Hematopoietic multipotent progenitor cell (in vitro differentiated cells): ENCODE results near the gene HEXIM1. TPM values are rescaled to one million over a fixed set of nuclear protein-coding genes. Genes with fewer than 3 reads are reported as not detected.

Experiments used
- DNase-seq, 3 donors: peaks; one replicate each; pipeline ENCODE4 v3.0.0-alpha.2; 2011 to 2015; ENCODE audit warnings: low read depth in 2 of 3, low spot score in 2 of 3
- total RNA-seq: library from RNA; depleted of rRNA; stranded (reverse); fragments of >200 nt; gene quantifications from one replicate; pipeline ENCODE4 v1.2.3, GENCODE V29; 2012

The HEXIM1 gene
- total RNA-seq, 1 donor: 10.2 TPM

DNA sequence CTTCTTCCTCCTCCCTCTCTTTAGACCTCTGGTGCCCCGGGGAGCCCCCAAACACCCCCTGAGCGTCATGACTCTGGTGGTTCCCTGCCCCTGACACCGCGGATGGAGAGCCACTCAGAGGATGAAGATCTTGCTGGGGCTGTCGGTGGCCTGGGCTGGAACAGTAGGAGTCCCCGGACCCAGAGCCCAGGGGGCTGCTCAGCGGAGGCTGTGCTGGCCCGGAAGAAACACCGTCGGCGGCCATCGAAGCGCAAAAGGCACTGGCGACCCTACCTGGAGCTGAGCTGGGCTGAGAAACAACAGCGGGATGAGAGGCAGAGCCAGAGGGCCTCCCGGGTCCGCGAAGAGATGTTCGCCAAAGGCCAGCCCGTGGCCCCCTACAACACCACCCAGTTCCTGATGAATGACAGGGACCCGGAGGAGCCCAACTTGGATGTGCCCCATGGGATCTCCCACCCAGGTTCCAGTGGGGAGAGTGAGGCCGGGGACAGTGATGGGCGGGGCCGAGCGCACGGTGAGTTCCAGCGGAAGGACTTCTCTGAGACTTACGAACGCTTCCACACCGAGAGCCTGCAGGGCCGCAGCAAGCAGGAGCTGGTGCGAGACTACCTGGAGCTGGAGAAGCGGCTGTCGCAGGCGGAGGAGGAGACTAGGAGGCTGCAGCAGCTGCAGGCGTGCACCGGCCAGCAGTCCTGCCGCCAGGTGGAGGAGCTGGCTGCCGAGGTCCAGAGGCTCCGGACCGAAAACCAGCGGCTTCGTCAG lies 20.9 kb downstream of the HEXIM1 start:
- DNase-seq: no peak

DNA sequence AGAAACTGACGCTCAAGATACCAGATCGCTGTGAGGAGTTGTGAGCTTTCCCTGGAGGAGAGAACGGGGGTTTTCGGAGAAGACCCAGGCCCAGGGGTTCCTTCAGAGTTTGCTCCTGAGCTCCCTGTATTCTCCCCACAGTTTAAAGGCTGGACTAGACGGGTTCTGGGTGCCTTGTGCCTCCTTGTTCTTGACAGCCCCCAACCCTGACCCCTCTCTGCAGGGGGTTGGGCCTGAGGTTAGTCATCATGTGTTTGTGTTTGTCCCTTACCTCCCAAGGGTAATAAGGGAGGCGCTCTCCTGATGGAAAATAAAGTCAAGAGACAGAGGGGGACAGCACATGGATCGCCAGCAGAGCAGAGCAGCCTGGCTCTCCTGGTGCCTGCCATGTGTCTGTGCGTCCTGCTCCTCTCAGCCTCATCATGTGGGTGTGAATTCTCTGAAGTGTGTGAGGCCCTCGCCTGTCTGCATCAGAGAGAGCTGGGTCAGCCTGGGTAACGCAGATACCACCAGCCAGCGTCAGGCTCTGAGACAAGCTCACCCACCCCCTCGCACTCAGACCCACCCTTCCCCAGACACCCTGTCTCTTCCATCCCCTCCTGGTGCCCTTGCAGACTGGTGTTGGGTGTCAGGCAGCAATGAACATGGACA lies 22.1 kb downstream of the HEXIM1 start:
- DNase-seq: no peak

GRCh38 chr17:45170931-45171337 lies 22.7 kb downstream of the HEXIM1 start:
- DNase-seq: peak in 1 of 3 donors; percentile 25

- DNase-seq: no peak
Observed at GRCh38 chr17:45171338-45172231, 23.3 kb downstream of the HEXIM1 start.

- no peak for DNase-seq
Observed at GRCh38 chr17:45172232-45172540, 23.9 kb downstream of the HEXIM1 start.

GRCh38 chr17:45172541-45173286 lies 24.4 kb downstream of the HEXIM1 start:
- peak in 2 of 3 donors; percentile 29 to 60 for DNase-seq

- DNase-seq: no peak
Observed at GRCh38 chr17:45175759-45176115, 27.5 kb downstream of the HEXIM1 start.

GRCh38 chr17:45177563-45177962 lies 29.3 kb downstream of the HEXIM1 start:
- DNase-seq: no peak

DNA sequence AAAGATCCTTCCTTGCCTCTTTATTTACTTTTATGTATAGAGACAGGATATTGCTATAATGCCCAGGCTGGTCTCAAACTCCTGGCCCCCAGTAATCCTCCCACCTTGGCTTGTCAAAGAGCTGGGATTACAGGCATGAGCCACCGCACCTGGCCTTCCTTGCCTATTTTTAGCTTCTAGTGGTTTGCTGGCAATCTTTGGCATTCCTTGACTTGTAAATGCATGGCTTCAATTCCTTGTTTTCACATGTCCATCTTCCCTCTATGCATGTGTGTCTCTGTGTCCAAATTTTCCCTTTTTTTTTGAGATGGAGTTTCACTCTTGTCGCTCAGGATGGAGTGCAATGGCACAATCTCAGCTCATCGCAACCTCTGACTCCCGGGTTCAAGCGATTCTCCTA lies 35.9 kb downstream of the HEXIM1 start:
- no peak for DNase-seq

DNA sequence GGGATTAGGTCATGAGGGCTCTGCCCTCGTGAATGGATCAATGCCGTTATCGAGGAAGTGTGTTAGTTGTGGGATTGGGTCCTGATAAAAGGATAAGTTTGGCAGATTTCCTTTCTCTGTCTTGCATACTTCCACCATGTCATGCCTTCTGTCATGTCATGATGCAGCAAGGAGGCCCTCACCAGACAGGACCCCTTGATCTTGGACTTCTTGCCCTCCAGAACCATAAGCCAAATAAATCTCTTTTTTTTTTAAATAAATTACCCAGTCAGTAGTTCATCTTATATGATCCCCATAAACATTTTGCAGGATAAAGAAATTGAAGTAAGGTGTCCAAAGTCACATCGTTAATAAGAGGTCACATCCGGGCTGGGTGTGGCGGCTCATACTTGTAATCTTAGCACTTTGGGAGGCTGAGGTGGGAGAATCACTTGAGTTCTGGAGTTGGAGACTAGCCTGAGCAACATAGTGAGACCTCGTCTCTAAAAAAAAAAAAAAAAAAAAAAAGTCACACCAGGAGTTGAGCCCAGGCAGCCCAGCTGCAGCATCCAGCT lies 38.6 kb downstream of the HEXIM1 start:
- no peak for DNase-seq

GRCh38 chr17:45189009-45189408 lies 40.7 kb downstream of the HEXIM1 start:
- DNase-seq: no peak

- DNase-seq: no peak
Observed at GRCh38 chr17:45190503-45191255, 42.4 kb downstream of the HEXIM1 start.

DNA sequence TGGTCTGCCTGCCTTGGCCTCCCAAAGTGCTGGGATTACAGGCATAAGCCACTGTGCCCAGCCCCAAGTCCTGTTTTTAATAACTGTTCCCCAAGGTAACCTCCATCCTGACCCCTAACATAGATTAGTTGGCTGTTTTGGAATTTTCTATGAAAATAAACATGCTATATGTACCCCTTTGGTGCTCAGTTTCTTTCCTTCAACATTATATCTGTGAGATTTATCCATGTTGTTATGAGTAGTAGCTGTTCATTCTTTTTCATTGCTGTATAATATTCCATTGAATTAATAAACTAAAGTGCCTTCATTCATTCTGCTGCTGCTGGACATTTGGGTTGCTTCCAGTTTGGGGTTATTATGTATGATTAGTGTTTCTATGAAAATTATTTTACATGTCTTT lies 47.1 kb downstream of the HEXIM1 start:
- DNase-seq: no peak

DNA sequence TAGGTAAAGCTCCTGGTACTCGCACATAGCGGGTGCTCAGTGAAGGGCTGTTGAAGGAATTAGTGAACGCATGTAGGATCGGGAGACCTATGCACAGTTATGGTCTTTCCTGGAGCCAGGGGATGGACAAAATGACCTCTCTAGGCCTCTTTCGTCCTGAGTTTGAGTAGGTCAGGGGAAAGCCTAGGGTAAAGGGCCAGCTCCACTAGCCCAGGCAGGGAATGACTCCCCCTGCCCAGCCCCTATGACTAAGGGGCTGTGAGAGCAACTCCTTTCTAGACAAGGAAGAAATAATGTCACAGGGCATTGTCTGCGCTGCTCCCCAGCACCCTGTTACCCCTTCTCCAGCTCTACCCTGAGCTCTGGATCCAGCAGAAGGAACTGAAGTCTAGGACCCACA lies 48.8 kb downstream of the HEXIM1 start:
- no peak for DNase-seq

DNA sequence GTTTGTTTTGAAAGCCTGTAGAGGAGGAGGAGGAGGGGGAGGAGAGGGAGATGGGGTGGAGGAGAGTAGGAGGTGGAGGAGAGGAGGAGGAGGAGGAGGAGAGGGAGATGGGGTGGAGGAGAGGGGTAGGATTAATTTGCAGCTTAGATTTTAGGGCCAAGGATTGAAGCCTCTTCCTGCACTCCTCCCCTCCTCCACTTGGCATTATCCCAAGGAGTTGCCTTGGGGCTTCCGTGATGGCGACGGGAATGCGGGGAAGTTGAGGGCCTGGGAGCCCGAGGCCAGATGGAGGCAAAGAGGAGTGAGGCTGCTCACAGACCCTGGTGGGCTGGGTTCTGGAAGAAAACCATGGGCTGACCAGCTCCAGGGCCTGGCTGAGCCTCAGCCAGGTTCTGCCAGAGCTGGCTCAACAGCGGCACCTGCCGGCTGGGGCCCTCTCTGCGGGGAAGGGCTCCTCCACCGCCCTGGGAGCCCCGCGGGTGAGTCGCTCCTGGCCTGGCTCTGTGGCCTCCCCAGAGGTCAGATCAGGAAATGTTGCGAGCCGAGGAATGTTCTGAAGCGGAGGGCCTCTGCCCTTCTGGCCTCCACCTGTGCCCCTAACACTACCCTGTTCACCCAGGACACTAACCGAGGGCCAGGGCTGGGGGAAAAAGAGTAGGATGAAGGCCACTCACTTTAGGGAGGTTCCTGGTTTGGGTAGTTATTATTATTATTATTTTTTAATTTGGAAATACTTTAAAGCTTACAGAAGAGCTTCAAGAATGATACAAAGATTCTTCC lies 49.5 kb downstream of the HEXIM1 start:
- DNase-seq: peak; percentile 66 to 89 (median 87)

DNA sequence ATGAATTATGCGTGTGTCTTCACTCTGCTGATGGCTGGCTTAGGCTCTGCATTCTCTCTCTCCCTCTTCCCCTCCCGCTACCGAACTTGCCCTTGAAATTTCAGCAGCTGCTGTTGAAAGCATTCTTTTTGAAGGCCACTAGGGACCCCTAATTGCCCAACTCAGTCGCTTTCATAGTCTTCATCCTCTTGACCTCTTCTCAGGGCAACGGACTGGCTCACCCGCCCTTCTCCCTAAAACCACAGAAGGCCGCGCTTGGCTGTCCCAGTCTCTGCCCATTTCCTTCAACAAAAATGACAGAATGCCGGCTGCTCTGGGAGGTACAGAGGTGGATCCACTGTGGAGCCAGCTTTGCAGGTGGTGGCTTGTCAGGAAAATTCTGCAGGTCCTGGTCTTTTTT lies 52.4 kb downstream of the HEXIM1 start:
- DNase-seq: no peak

DNA sequence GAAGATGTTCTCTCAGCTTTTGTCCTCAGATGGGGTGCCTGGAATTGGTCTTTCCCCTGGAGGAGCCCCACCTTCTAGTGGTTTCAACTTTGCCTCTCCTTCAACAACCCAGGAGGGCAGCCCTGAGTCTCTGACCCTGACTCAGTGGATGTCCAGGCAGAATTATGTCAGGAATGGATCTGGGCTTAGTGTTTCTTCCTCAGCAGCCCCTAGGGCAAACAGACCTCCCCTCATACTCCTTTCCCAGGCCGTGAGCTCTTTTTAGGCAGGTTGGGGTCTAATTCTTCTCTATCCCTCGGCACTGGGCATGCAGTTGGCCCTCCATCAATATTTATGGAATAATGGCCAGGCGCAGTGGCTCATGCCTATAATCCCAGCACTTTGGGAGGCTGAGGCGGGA lies 53.2 kb downstream of the HEXIM1 start:
- no peak for DNase-seq
